K562 (cell line): ENCODE data around the gene SLC37A4. TPM values are rescaled to one million over a fixed set of nuclear protein-coding genes. Genes with fewer than 3 reads are reported as not detected.

ENCODE experiments used
- E2F3 ChIP-seq: fragments of 250-450 bp; sonication (Bioruptor Pico); IDR thresholded peaks from 2 replicates; pipeline ENCODE4 v1.4.0; 2020; ENCODE audit warnings: mild to moderate bottlenecking
- FOXK2 ChIP-seq, 2 experiments: fragments of 450-650 bp; IDR thresholded peaks in 1 of 2; conservative IDR thresholded peaks in 1 of 2; 2 replicates each; pipeline ENCODE4 v1.6.1; 2016; ENCODE audit warnings: low read depth in 2 of 2, mild to moderate bottlenecking in 1 of 2
- GATA2 ChIP-seq: sonication (generic); formaldehyde crosslinking; IDR thresholded peaks from 2 replicates; pipeline ENCODE4 v1.4.0; 2020; ENCODE audit warnings: mild to moderate bottlenecking, missing genetic modification reagents
- GTF2F1 ChIP-seq: IDR thresholded peaks from 2 replicates; pipeline ENCODE4 v1.6.1; 2011; ENCODE audit warnings: low read depth, low read length, improper control_type of control experiment
- ILK ChIP-seq: fragments of 450-650 bp; IDR thresholded peaks from 2 replicates; pipeline ENCODE4 v1.6.1; 2016; ENCODE audit warnings: missing genetic modification characterization, low read depth, mild to moderate bottlenecking, missing compliant biosample characterization, moderate library complexity, borderline replicate concordance
- NFE2L1 ChIP-seq: fragments of 450-650 bp; IDR thresholded peaks from 2 replicates; pipeline ENCODE4 v1.6.1; 2016; ENCODE audit warnings: missing genetic modification characterization, low read depth, mild to moderate bottlenecking, missing compliant biosample characterization, moderate library complexity, borderline replicate concordance
- PTBP1 ChIP-seq: fragments of 200-400 bp; formaldehyde crosslinking; IDR thresholded peaks from 2 replicates; pipeline ENCODE4 v1.6.1; 2017; ENCODE audit warnings: low read depth, low read length
- SAFB2 ChIP-seq: fragments of 200-400 bp; formaldehyde crosslinking; IDR thresholded peaks from 2 replicates; pipeline ENCODE4 v1.6.1; 2018; ENCODE audit warnings: borderline replicate concordance, low read length, low read depth, moderate library complexity; ENCODE audit not compliant: severe bottlenecking
- polyA plus RNA-seq, 8 experiments: library from polyadenylated mRNA; depleted of rRNA in 4 of 8; stranded (reverse) in 5 of 8; unstranded in 3 of 8; fragments of >200 nt; fragmentation: Nextera tagmentation in 2 of 8; fragmentation: Illumina TruSeq in 1 of 8; extraction: Ambion mirVana in 2 of 8; extraction: Trizol in 1 of 8; gene quantifications; 2 replicates each; pipeline versions ENCODE4 v1.2.1 to v1.2.3, GENCODE V29; 2011 to 2014; ENCODE audit warnings: inconsistent platforms in 1 of 8, missing spikeins in 1 of 8
- total RNA-seq, 7 experiments: library from RNA; depleted of rRNA in 6 of 7; stranded (reverse); fragments of >200 nt in 6 of 7; fragmentation: Illumina TruSeq in 2 of 7; extraction: Trizol in 2 of 7; gene quantifications; 2 replicates each; pipeline versions ENCODE4 v1.2.1 to v1.2.3, GENCODE V29; 2011 to 2021; ENCODE audit warnings: low replicate concordance in 1 of 7
- TF ChIP-seq, protein P1 (sequence below): sonication (generic); formaldehyde crosslinking; IDR thresholded peaks from 2 replicates; pipeline ENCODE4 v1.8.0; 2022; ENCODE audit warnings: mild to moderate bottlenecking, missing genetic modification reagents
- TF ChIP-seq, protein P2 (sequence below): sonication (generic); formaldehyde crosslinking; IDR thresholded peaks from 2 replicates; pipeline ENCODE4 v1.8.0; 2023; ENCODE audit warnings: mild to moderate bottlenecking, missing genetic modification reagents
- TF ChIP-seq, protein P3 (sequence below): fragments of 450-650 bp; formaldehyde crosslinking; IDR thresholded peaks from 2 replicates; pipeline ENCODE4 v1.4.0; 2020; ENCODE audit warnings: mild to moderate bottlenecking, mixed read lengths
- TF ChIP-seq, protein P4 (sequence below): fragments of 200-800 bp; sonication (Bioruptor generic); IDR thresholded peaks from 2 replicates; pipeline ENCODE4 v1.6.1; 2017; ENCODE audit warnings: missing genetic modification characterization, missing compliant biosample characterization

SLC37A4 gene
- total and polyA plus RNA-seq, 9 of the 15 experiments (the other 6 are each of a cell fraction or from before 2014, with no cell fraction given), result 24.7 to 73.9 (median 40.7) TPM

DNA sequence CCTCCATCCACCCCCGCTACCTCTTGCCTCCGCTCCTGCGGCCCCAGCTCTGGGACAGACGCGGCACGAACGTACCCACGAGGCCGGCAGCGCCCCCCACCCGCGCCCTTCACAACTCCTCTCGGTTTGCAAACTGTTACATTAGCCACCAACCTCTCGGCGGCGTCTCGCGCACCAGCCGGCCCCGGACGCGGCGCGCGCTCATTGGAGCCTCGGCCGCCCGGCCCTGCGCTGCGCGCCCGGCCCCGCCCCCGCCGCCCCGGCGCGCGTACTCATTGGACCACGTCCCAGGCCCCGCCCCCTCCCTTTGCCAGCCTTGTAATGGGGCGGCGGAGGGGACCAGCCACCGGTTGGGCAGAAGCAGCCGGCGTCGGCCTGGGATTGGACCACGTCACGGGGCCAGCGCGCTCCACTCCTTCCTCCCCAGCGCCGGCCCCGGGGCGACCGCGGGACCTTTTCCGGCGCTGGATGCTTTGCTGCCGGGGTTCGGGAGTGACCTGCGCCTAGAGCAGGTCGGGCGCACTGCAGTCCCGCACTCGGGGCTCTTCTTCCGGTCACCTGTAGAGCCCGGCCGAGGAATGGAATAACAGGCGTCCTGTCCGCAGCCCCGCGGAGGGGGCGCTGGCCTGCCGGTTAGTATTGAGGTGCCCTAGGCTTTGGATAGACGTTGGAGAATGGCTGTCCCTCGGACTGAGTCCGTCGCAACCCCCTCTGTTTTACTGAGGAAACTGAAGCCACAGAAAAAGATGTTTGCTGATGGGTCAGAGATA is 26.5 kb upstream of the SLC37A4 start, which contains the start of gene HYOU1 (continued):
- no peak for TF ChIP-seq SAFB2
- TF ChIP-seq E2F3 (CRISPR knock-in tag), result no peak
- TF ChIP-seq, protein P1, sequence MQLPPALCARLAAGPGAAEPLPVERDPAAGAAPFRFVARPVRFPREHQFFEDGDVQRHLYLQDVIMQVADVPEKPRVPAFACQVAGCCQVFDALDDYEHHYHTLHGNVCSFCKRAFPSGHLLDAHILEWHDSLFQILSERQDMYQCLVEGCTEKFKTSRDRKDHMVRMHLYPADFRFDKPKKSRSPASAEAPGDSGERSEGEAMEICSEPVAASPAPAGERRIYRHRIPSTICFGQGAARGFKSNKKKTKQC (CRISPR knock-in tag), result peak; percentile 62; the same call in 1 of the 2 replicates
- TF ChIP-seq PTBP1, result no peak
- TF ChIP-seq NFE2L1, result no peak
- TF ChIP-seq ILK, result no peak
- no peak for TF ChIP-seq GTF2F1
- TF ChIP-seq, protein P2, sequence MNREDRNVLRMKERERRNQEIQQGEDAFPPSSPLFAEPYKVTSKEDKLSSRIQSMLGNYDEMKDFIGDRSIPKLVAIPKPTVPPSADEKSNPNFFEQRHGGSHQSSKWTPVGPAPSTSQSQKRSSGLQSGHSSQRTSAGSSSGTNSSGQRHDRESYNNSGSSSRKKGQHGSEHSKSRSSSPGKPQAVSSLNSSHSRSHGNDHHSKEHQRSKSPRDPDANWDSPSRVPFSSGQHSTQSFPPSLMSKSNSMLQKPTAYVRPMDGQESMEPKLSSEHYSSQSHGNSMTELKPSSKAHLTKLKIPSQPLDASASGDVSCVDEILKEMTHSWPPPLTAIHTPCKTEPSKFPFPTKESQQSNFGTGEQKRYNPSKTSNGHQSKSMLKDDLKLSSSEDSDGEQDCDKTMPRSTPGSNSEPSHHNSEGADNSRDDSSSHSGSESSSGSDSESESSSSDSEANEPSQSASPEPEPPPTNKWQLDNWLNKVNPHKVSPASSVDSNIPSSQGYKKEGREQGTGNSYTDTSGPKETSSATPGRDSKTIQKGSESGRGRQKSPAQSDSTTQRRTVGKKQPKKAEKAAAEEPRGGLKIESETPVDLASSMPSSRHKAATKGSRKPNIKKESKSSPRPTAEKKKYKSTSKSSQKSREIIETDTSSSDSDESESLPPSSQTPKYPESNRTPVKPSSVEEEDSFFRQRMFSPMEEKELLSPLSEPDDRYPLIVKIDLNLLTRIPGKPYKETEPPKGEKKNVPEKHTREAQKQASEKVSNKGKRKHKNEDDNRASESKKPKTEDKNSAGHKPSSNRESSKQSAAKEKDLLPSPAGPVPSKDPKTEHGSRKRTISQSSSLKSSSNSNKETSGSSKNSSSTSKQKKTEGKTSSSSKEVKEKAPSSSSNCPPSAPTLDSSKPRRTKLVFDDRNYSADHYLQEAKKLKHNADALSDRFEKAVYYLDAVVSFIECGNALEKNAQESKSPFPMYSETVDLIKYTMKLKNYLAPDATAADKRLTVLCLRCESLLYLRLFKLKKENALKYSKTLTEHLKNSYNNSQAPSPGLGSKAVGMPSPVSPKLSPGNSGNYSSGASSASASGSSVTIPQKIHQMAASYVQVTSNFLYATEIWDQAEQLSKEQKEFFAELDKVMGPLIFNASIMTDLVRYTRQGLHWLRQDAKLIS (CRISPR knock-in tag), result peak; percentile 75; the same call in 1 of the 2 replicates
- TF ChIP-seq, protein P3, sequence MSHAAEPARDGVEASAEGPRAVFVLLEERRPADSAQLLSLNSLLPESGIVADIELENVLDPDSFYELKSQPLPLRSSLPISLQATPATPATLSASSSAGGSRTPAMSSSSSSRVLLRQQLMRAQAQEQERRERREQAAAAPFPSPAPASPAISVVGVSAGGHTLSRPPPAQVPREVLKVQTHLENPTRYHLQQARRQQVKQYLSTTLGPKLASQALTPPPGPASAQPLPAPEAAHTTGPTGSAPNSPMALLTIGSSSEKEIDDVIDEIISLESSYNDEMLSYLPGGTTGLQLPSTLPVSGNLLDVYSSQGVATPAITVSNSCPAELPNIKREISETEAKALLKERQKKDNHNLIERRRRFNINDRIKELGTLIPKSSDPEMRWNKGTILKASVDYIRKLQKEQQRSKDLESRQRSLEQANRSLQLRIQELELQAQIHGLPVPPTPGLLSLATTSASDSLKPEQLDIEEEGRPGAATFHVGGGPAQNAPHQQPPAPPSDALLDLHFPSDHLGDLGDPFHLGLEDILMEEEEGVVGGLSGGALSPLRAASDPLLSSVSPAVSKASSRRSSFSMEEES, result no peak
- TF ChIP-seq, protein P4, sequence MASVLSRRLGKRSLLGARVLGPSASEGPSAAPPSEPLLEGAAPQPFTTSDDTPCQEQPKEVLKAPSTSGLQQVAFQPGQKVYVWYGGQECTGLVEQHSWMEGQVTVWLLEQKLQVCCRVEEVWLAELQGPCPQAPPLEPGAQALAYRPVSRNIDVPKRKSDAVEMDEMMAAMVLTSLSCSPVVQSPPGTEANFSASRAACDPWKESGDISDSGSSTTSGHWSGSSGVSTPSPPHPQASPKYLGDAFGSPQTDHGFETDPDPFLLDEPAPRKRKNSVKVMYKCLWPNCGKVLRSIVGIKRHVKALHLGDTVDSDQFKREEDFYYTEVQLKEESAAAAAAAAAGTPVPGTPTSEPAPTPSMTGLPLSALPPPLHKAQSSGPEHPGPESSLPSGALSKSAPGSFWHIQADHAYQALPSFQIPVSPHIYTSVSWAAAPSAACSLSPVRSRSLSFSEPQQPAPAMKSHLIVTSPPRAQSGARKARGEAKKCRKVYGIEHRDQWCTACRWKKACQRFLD (CRISPR knock-in tag), result peak; percentile 80
- peak in 1 of 2 experiments; percentile 44; a peak in 2 of 4 replicates for TF ChIP-seq FOXK2 (conservative IDR thresholded peaks at IDR 0.05 in 1 of 2, IDR thresholded peaks at IDR 0.05 in 1 of 2; ENCODE audit: low read depth in 2 of 2)
- TF ChIP-seq GATA2, result peak; percentile 74; the same call in 1 of the 2 replicates
